PFSK-1 (cell line): ENCODE measurements around the gene TENM3.

Source experiments
- FOXP2 ChIP-seq: optimal IDR thresholded peaks from 2 replicates; pipeline ENCODE3; 2011; ENCODE audit warnings: borderline replicate concordance, control low read depth, inconsistent platforms; ENCODE audit not compliant: insufficient read depth; ENCODE audit errors: extremely low read length, extremely low read depth
- POLR2AphosphoS5 ChIP-seq: IDR thresholded peaks from 2 replicates; pipeline ENCODE4 v1.6.1; 2012; ENCODE audit warnings: low read depth, mild to moderate bottlenecking, control low read depth, low read length, moderate library complexity
- REST ChIP-seq, 2 experiments: IDR thresholded peaks; 2 replicates each; pipeline versions ENCODE4 v1.6.1 to v1.8.0; 2011 to 2012; ENCODE audit warnings: low read depth in 2 of 2, low read length in 2 of 2, control low read depth in 1 of 2, inconsistent platforms in 1 of 2, mild to moderate bottlenecking in 1 of 2, moderate library complexity in 1 of 2; ENCODE audit not compliant: insufficient read depth in 1 of 2
- SIN3A ChIP-seq: IDR thresholded peaks from 2 replicates; pipeline ENCODE4 v1.6.1; 2012; ENCODE audit warnings: mild to moderate bottlenecking, low read length, moderate library complexity, borderline replicate concordance; ENCODE audit not compliant: insufficient read depth
- TAF1 ChIP-seq: IDR thresholded peaks from 2 replicates; pipeline ENCODE4 v1.6.1; 2012; ENCODE audit warnings: low read length, control low read depth, borderline replicate concordance; ENCODE audit not compliant: insufficient read depth

TENM3 gene

GRCh38 chr4:182538031-182538430, 294.8 kb downstream of the TENM3 start:
- no peak for TF ChIP-seq REST (IDR thresholded peaks at IDR 0.05; ENCODE audit: insufficient read depth in 1 of 2, low read depth in 2 of 2, low read length in 2 of 2)
- no peak for TF ChIP-seq TAF1
- no peak for TF ChIP-seq FOXP2
- no peak for TF ChIP-seq SIN3A
- TF ChIP-seq POLR2AphosphoS5: no peak

- TF ChIP-seq TAF1 (no peak), FOXP2 (no peak), SIN3A (no peak), REST (IDR thresholded peaks at IDR 0.05; ENCODE audit: insufficient read depth in 1 of 2, low read depth in 2 of 2, low read length in 2 of 2) (no peak), POLR2AphosphoS5 (no peak)
Measured at GRCh38 chr4:182540496-182540895, 297.3 kb downstream of the TENM3 start.

- TF ChIP-seq TAF1 (no peak), REST (IDR thresholded peaks at IDR 0.05; ENCODE audit: insufficient read depth in 1 of 2, low read depth in 2 of 2, low read length in 2 of 2) (no peak), SIN3A (no peak), POLR2AphosphoS5 (no peak), FOXP2 (no peak)
Measured at GRCh38 chr4:182547435-182547834, 304.2 kb downstream of the TENM3 start.

- TF ChIP-seq POLR2AphosphoS5 (no peak), FOXP2 (no peak), REST (IDR thresholded peaks at IDR 0.05; ENCODE audit: insufficient read depth in 1 of 2, low read depth in 2 of 2, low read length in 2 of 2) (no peak), TAF1 (no peak), SIN3A (no peak)
Measured at GRCh38 chr4:182548156-182548555, 305.0 kb downstream of the TENM3 start.

GRCh38 chr4:182549356-182549755, 306.2 kb downstream of the TENM3 start:
- TF ChIP-seq REST (IDR thresholded peaks at IDR 0.05; ENCODE audit: insufficient read depth in 1 of 2, low read depth in 2 of 2, low read length in 2 of 2) (no peak), TAF1 (no peak), FOXP2 (no peak), POLR2AphosphoS5 (no peak), SIN3A (no peak)
